T-helper 1 cell treated with Interleukin-12 subunit alpha and Interleukin-12 subunit beta and Interleukin-4 antibody, amounts not matched to agents 30 ng/mL and 1 ng/mL, for 36 hours (primary cell): ENCODE results near the gene ZEB2. TPM values are rescaled to one million over a fixed set of nuclear protein-coding genes. Genes with fewer than 3 reads are reported as not detected.

Experiments used
- intact Hi-C: fragments of 100-400 bp; cut with micrococcal nuclease; formaldehyde crosslinking; loops from one replicate; pipeline ENCODE4 v1.15.1; 2024
- total RNA-seq: library from RNA; stranded (reverse); gene quantifications from 2 replicates; pipeline ENCODE4 v1.2.3, GENCODE V29; 2022

The ZEB2 gene
- total RNA-seq, 1 donor from 2014 or later = 9.6 TPM

- intact Hi-C loops = loop anchor here (5.0 kb wide), 5 partner anchors 57 to 1387 kb away; partner anchors contain the start of gene ARHGAP15
These were observed 5.3 kb downstream of the ZEB2 start for GRCh38 chr2:144514616-144515091.

- intact Hi-C loops = no loop called here
These were observed 6.4 kb downstream of the ZEB2 start for GRCh38 chr2:144513388-144514101.

GRCh38 chr2:144512891-144513351, 7.0 kb downstream of the ZEB2 start:
- intact Hi-C loops = no loop called here

- intact Hi-C loops = no loop called here
These were observed 7.4 kb downstream of the ZEB2 start for GRCh38 chr2:144512470-144512869.

- intact Hi-C loops = no loop called here
These were observed 8.0 kb downstream of the ZEB2 start for GRCh38 chr2:144511937-144512336.

- intact Hi-C loops = no loop called here
These were observed 8.6 kb downstream of the ZEB2 start for GRCh38 chr2:144511226-144511810.

GRCh38 chr2:144510294-144510991, 9.5 kb downstream of the ZEB2 start:
- intact Hi-C loops = no loop called here

GRCh38 chr2:144509879-144510221, 10.1 kb downstream of the ZEB2 start:
- intact Hi-C loops = no loop called here

GRCh38 chr2:144509001-144509878, 10.7 kb downstream of the ZEB2 start:
- intact Hi-C loops = no loop called here

GRCh38 chr2:144508172-144508851, 11.6 kb downstream of the ZEB2 start:
- intact Hi-C loops = no loop called here

- intact Hi-C loops = no loop called here
These were observed 12.3 kb downstream of the ZEB2 start for GRCh38 chr2:144507441-144508171.

- intact Hi-C loops = no loop called here
These were observed 14.6 kb downstream of the ZEB2 start for GRCh38 chr2:144505245-144505831.

- intact Hi-C loops = no loop called here
These were observed 15.7 kb downstream of the ZEB2 start for GRCh38 chr2:144504218-144504641.

- intact Hi-C loops = no loop called here
These were observed 16.7 kb downstream of the ZEB2 start for GRCh38 chr2:144503242-144503641.

GRCh38 chr2:144502369-144502768, 17.6 kb downstream of the ZEB2 start:
- intact Hi-C loops = no loop called here

GRCh38 chr2:144501627-144502026, 18.3 kb downstream of the ZEB2 start:
- intact Hi-C loops = no loop called here

GRCh38 chr2:144501118-144501517, 18.8 kb downstream of the ZEB2 start:
- intact Hi-C loops = no loop called here

GRCh38 chr2:144500563-144500962, 19.4 kb downstream of the ZEB2 start:
- intact Hi-C loops = no loop called here

- intact Hi-C loops = no loop called here
These were observed 21.6 kb downstream of the ZEB2 start for GRCh38 chr2:144498277-144498676.
